HG03066 (cell line): ENCODE results near the gene RASSF8.

Source experiments
- ATAC-seq: cut with Tn5 transposase; IDR thresholded peaks from one replicate; pipeline ENCODE4 v1.9.1; 2021; ENCODE audit warnings: low read depth; ENCODE audit not compliant: unreplicated experiment

RASSF8 gene

DNA sequence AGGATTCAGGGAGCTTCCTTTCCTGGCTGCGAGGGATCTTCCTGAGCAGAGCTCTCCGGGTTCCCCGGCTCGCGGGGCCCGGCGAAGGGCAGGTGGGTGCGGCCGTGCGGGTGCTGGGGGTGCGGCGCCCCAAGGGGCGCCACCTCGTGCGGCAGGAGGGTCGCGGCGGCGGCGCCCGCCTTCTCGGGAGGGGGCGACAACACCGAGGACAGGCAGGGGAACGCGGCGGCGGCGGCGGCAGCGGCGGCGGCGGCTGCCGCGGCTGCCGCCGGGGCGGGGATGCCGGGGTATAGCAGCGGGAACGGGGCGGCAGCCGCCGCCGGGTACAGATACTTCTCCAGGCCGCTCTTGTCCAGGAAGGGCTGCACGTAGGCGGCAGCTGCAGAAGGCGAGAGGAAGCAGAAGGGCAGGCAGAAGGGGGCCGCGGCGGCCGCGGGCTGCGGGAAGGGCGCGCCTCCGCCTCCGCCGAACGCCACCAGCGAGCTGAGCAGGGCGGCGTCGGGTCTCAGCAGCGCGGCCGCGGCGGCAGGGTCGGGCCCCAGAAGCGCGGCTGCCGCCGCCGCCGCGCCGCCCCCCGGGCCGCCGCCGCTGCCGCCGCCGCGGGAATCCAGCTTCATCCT is 163.7 kb downstream of the RASSF8 start:
- no peak for ATAC-seq

DNA sequence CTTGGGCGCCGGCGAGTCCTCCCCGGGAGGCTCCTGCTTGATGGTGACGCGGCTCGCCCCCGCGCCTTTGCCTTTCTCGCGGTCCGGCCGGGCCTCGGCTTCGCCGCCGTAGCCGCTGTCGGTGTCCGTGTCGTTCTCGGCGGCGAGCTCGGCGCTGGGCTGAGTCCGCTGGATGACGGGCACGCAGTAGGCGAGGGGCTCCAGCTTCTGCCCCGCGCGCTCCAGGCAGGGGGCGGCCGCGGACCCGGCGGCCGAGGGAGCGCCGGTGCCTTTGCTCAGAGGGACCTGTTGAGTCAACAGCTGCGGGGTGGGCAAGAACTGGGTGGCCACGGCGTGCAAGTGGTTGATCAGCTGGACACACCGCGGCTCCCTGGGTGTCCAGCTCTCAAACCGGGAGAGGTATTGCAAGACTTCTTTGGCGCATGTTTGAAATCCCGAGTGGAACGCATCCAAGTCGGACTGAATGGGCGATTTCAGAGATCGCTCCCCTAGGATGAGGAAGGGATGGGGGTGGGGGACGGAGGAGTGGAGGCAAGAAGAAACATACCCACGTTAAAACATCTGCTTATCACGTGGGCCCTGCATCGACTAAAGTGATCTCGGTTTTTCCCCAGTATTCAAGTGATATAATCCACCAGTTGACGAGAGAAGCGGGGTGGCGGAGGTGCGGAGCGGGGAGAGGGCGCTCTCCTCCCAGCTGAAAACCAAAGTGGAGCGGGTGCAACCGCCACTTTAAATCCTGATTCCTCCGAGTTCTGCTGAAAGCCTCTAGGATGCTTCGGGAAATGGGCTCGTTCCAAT is 164.4 kb downstream of the RASSF8 start:
- no peak for ATAC-seq

DNA sequence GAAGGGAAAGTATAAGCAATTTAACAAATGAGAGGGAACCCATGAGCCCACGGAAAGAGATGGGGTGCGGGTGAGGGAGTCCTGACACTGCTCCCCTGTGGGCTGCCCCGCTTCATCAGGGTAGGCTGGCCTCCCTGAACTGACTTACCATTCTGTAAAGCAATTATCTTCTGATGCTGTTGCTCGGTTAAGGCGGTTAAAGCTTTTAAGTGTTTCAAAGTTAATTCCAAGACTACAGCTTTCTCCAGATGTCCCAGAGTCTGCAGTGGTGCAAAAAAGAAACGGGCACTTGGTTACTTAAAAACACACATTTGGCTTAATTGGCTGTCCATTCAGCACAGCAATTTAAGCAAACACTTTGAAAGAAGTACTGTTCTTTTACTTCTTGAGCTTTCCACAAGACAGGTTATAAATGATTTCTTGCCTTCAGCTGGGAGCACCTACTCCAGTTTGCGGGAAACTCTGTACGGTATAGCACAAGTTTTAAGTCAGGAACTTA is 165.0 kb downstream of the RASSF8 start:
- ATAC-seq, result no peak

DNA sequence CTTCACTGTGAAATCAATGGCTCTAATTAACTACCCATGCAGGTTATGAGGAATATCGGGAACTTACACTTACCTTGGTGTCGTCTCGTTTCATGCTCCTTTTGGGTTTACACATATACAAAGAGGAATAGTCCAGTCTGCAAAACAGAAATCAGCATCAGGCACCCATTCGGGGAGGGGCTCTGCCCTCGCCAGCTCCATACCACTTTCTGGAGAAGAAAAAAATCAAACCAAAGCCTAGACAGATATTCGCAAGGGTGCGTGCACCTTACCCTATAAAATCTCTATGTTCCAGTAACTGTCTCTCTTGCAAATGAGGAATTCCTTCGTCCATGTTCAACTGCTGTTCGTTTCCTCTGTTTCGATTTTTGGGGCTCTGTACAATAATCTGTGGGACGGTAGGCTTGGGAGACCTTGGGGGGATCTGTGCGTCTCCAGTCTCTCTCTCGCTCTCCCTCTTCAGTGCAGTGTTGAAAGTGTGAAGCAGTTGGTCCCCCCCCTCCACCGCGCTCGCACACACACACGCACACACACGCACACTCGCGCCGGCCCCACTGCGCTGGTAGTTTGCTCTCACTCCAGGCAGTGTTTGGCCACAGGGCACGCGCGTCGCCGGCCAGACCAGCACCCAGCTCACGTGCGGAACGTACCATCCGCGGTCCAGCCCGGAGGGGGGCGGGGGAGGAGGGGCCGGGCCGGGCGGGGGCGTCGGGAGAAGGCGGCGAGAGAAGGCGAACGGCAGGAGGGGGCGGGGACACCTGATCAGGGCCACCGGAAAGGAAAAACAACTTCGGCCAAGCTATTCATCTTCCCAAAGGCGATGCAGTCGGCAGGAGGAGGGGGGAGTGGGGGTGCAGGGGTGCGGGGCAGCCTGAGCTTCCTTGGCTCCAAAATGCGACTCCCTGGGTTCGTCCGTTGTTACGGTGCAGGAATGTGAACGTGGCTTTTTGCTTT is 166.2 kb downstream of the RASSF8 start, which contains the start of gene BHLHE41:
BHLHE41 (minus strand) TSS at position 592 of the 954 bp plus-strand sequence; CDS start at position 334, 258 bp downstream.
- no peak for ATAC-seq

- ATAC-seq, result no peak
These were observed 167.2 kb downstream of the RASSF8 start for GRCh38 chr12:26125400-26126339.

- ATAC-seq, result no peak
These were observed 168.1 kb downstream of the RASSF8 start for GRCh38 chr12:26126340-26127284.

DNA sequence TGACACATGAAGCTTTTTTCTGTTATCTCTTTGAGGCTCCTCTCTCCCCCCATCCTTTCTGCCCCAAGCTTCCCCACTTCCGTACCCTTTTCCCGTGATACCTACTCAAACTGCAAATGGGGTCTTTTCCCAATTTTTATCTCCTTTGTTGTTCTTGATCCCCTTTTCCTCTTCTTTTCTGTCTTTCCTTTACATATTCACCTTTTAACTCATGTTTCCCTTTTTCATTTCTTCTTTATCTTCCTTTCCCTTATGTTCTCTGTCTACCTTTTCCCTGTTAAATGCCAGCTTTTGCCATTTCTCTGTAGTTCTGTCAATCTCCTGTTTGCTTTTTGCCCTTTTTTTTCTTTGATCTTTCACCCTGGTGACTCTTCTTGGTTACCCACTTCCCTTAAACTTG is 168.9 kb downstream of the RASSF8 start:
- ATAC-seq, result no peak

DNA sequence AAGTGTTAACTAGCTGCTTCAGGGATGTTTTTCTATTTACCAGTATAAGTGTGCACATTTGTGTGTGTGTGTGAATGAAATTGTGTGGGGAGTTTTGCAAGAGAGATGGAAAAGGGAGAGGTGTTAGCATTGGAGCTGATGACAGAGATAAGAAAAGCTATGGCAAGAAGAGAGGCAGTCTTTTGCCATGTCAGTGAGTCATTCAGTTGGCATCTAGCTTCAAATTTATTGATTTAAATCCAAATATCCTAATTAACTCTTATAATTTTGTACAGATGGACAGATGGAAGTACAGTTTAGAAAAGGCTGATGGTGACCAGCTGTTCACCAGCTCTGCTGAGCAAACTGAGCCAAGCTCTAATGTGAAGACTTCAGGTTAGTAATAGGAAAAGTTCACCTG is 169.7 kb downstream of the RASSF8 start:
- ATAC-seq, result no peak
